DLD1 (cell line): ENCODE results near the gene OR4X2.
"Not testable (repeated sequence)": the region's sequence is repeated elsewhere in the genome, so short reads cannot be mapped to it uniquely, and the experiment has no call there.

ENCODE experiments used
- in situ Hi-C: cut with HindIII; loops from 2 replicates; pipeline ENCODE4 v1.10.0; 2017; ENCODE audit warnings: low sequenced_read_pairs

The OR4X2 gene

GRCh38 chr11:48244804-48245203, at the start of gene OR4X2:
TSS of gene OR4X2 (plus strand) at chr11:48245104. CDS start at chr11:48245104, 0 bp downstream.
- in situ Hi-C loops: no loop called here

GRCh38 chr11:48207881-48208280, 37.0 kb upstream of the OR4X2 start:
- in situ Hi-C loops: no loop called here

- in situ Hi-C loops: no loop called here
Observed at GRCh38 chr11:48210052-48210451, 34.9 kb upstream of the OR4X2 start.

GRCh38 chr11:48216510-48216909, 28.4 kb upstream of the OR4X2 start, which contains the start of gene OR4B1:
TSS of gene OR4B1 (plus strand) at chr11:48216810. CDS start at chr11:48216810, 0 bp downstream.
- in situ Hi-C loops: no loop called here

GRCh38 chr11:48228761-48229160, 16.1 kb upstream of the OR4X2 start:
- in situ Hi-C loops: no loop called here

GRCh38 chr11:48230057-48230456, 14.8 kb upstream of the OR4X2 start:
- in situ Hi-C loops: not testable (repeated sequence)

GRCh38 chr11:48237727-48238126, 7.2 kb upstream of the OR4X2 start:
- in situ Hi-C loops: no loop called here

- in situ Hi-C loops: no loop called here
Observed at GRCh38 chr11:48242501-48242900, 2.4 kb upstream of the OR4X2 start.

GRCh38 chr11:48248902-48249301, 4.0 kb downstream of the OR4X2 start:
- in situ Hi-C loops: no loop called here

GRCh38 chr11:48261600-48261999, 16.7 kb downstream of the OR4X2 start:
- in situ Hi-C loops: no loop called here

GRCh38 chr11:48263423-48263911, 18.6 kb downstream of the OR4X2 start, which contains the start of gene OR4X1:
TSS of gene OR4X1 (plus strand) at chr11:48263861. CDS start at chr11:48263861, 0 bp downstream.
- in situ Hi-C loops: no loop called here

GRCh38 chr11:48270621-48271020, 25.7 kb downstream of the OR4X2 start:
- in situ Hi-C loops: no loop called here

- in situ Hi-C loops: no loop called here
Observed at GRCh38 chr11:48272606-48273005, 27.7 kb downstream of the OR4X2 start.
